BLaER1 treated with 17β-estradiol and CSF1 and Interleukin-3, amounts not matched to agents 10 nM and 100 nM (cell line): Measurements from ENCODE around the gene CHRNB1.

Source experiments
- H3K27ac ChIP-seq, 11 experiments: shearing (Covaris generic); formaldehyde crosslinking; 2 replicates each; pipeline ENCODE4 v1.8.1; 2022
- H3K27me3 ChIP-seq, 11 experiments: shearing (Covaris generic); formaldehyde crosslinking; 2 replicates each; pipeline ENCODE4 v1.8.1; 2022
- H3K36me3 ChIP-seq, 11 experiments: shearing (Covaris generic); formaldehyde crosslinking; 2 replicates each; pipeline ENCODE4 v1.8.1; 2022
- H3K4me1 ChIP-seq, 10 experiments: shearing (Covaris generic); formaldehyde crosslinking; 2 replicates each; pipeline ENCODE4 v1.8.1; 2022
- H3K4me2 ChIP-seq, 11 experiments: shearing (Covaris generic); formaldehyde crosslinking; 2 replicates each; pipeline ENCODE4 v1.8.1; 2022
- H3K4me3 ChIP-seq, 10 experiments: shearing (Covaris generic); formaldehyde crosslinking; 2 replicates each; pipeline ENCODE4 v1.8.1; 2022
- H3K9ac ChIP-seq, 11 experiments: shearing (Covaris generic); formaldehyde crosslinking; 2 replicates each; pipeline ENCODE4 v1.8.1; 2022
- H3K9me3 ChIP-seq, 11 experiments: shearing (Covaris generic); formaldehyde crosslinking; replicated peaks in 1 of 11; 2 replicates each; pipeline ENCODE4 v1.8.1; 2022
- H4K20me1 ChIP-seq, 11 experiments: shearing (Covaris generic); formaldehyde crosslinking; 2 replicates each; pipeline ENCODE4 v1.8.1; 2022
- Cebpa-rat ChIP-seq, 11 experiments: shearing (Covaris generic); IDR thresholded peaks; 2 replicates each; pipeline ENCODE4 v1.8.1; 2022

CHRNB1 gene

DNA sequence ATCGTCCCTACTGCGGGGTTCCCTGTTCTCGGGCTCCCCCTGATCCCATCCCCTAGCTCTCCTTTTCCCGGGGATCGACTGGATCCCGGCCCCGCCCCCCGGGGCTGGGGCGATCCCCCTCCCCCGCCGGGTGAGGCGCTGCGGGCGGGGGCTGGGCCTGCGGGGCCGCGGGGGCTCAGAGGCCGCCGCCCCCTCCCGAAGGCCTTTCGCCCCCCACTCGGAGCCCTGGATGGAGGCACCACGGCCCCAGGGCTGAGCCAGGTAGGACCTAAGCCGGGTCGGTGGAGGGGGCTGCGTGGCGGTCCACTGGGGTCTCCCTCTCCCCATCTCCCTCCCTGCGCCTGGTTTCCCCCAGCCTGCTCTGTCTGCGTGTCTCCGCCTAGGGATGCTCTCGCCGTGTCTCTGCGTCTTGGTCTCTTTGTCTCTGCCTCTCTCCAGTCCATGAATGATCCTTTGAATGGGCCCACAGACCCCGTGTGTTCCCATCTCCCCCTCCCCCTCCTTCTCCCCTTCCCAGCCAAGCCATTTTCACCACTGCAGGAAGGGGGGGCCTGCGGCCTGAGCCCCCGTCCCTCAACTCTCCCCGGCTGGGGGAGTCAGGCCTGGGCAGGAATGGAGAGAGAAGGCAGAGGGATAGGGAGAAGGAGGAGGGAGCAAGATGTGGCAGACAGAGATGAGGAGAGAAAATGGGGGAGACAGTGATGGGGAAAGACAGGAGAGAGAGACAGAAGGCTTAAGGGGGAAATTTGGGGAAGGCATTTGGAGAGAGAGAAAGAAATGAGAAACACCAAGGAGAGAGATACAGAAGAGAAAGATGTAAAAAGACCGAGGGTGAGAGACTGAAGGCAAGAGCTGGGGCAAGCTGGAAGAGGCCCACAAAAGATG, 39.3 kb upstream of the CHRNB1 start:
- peaks cover 21 to 44% (median 31%) of the 10 kb centered on the region in 10 experiments for H3K4me1 ChIP-seq
- H3K4me2 ChIP-seq: peak overlapping the region; percentile 92 to 97 (median 95)
- H4K20me1 ChIP-seq: peaks cover 0 to 12% (median 0%) of the 10 kb centered on the region in 11 experiments; a peak in 2 of 22 replicates
- no peak for TF ChIP-seq Cebpa-rat (IDR thresholded peaks at IDR 0.05)
- no peaks in the 10 kb centered on the region for H3K9me3 ChIP-seq
- no peaks in the 10 kb centered on the region for H3K27me3 ChIP-seq
- peak overlapping the region; percentile 73 to 87 (median 83) for H3K9ac ChIP-seq
- peak overlapping the region; percentile 63 to 83 (median 73); a peak in 20 of 22 replicates for H3K27ac ChIP-seq
- peak overlapping the region; percentile 63 to 82 (median 78) for H3K4me3 ChIP-seq
- peaks cover 0 to 24% (median 18%) of the 10 kb centered on the region in 11 experiments; a peak in 14 of 22 replicates for H3K36me3 ChIP-seq

DNA sequence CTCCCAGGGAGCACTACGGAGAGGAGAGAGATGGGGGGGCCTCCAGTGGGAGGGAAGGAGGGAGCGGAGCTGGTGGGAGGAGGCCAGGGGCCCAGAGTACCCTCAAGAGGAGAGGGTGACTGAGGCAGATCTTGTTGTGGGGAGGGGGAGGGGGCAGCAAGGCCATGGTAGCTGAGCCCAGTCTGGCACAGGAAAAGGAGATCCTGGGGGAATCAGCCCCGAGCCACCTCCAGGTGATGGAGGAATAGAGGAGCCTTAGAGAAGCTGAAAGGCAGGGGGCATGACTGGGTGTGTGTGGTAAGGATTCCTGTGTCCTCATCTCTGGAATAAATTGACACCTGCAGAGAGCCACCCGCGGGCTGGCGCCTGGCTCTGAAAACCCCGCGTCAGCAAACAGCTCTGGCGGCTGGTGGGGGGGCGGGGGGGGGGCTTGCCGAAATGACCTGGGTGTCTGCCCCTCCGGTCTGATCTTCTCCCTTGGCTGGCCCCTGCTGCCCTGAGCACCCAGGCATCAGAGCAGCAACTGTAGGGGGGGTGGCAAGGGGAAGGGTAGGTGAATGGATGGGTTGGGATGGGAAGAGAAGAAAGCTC, 38.5 kb upstream of the CHRNB1 start:
- H3K36me3 ChIP-seq: peaks cover 0 to 30% (median 18%) of the 10 kb centered on the region in 11 experiments; a peak in 14 of 22 replicates
- H3K4me2 ChIP-seq: peak overlapping the region in 10 of 11 experiments; percentile 92 to 97 (median 95); a peak in 21 of 22 replicates
- 0 out of 22 replicates have a peak overlapping the region, but pooled peaks of 1 of the 11 experiments have one; percentile 83 for H3K27ac ChIP-seq
- TF ChIP-seq Cebpa-rat (IDR thresholded peaks at IDR 0.05): no peak
- no peaks in the 10 kb centered on the region for H3K9me3 ChIP-seq
- H3K27me3 ChIP-seq: no peaks in the 10 kb centered on the region
- H3K9ac ChIP-seq: peak overlapping the region in 7 of 11 experiments; percentile 83 to 87 (median 84); a peak in 7 of 22 replicates
- H3K4me1 ChIP-seq: peaks cover 21 to 44% (median 31%) of the 10 kb centered on the region in 10 experiments
- H4K20me1 ChIP-seq: peaks cover 0 to 12% (median 0%) of the 10 kb centered on the region in 11 experiments; a peak in 2 of 22 replicates
- peak overlapping the region in 8 of 10 experiments; percentile 71 to 82 (median 78); a peak in 4 of 20 replicates for H3K4me3 ChIP-seq

DNA sequence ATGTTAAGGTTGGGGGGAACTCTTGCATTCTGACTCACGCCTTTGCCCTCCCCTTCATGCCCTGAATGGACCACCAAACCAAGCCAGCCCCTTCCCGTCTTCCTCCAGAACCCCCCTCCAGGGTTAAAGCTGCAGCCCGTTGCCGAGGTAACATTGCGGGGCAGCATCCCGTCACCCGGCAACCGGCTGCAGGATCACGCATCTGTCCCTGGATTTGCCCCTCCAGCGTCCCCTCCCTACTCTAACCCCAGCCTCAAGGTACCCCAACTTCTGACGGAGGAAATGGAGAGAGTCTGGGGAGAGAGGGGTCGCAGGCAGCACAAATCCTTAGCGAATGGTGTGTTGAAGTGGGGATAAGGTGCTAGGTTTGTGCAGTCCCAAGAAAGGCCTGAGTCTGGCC, 37.8 kb upstream of the CHRNB1 start:
- Histone ChIP-seq H3K36me3 (peaks cover 0 to 30% (median 18%) of the 10 kb centered on the region in 11 experiments; a peak in 14 of 22 replicates), H3K4me3 (no peak overlapping the region), H3K4me1 (peaks cover 19 to 38% (median 31%) of the 10 kb centered on the region in 10 experiments), H3K27ac (no peak overlapping the region), H3K9me3 (no peaks in the 10 kb centered on the region), H3K27me3 (no peaks in the 10 kb centered on the region), H3K9ac (no peak overlapping the region), H3K4me2 (0 out of 22 replicates have a peak overlapping the region, but pooled peaks of 3 of the 11 experiments have one; percentile 4 to 11 (median 7)), H4K20me1 (peaks cover 0 to 12% (median 0%) of the 10 kb centered on the region in 11 experiments; a peak in 2 of 22 replicates)
- no peak for TF ChIP-seq Cebpa-rat (IDR thresholded peaks at IDR 0.05)

DNA sequence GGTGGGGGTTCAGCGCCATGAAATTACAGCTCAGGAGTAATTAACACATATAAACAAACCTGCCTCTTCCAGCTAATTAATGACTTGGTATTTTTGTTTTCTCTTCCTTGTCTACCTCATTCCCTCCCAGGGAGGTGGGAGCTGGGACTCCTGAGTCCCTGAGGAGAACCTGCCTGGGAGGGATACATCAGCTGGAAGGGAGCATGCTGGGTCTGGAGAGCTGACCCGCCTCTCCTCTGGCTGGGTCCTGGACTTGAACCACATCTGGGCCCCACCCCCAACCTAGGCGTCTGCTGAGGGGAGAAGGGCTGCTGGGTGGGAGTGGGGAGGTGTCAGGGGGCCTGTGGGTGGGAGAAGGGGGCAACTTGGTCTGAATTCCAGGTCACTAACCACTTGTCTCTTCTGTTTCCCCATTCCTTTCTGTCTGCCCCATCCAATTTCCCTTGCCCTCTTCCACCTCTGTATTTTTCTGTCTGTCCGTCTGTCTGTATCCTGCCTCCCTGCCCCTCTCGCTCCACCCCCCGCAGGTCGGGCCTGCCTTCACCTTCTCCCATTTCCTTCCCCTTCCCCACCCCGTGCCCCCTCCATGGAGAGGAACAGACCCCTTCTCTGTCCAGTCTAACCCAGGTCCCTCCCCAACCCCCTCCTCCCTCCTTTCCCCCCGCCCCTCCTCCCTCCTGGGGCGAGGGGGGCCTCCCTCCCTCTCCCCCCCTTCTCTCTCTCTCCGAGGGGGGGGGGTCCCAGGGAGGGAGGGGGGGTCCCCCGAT, 37.2 kb upstream of the CHRNB1 start, which contains the start of gene NLGN2:
Gene NLGN2 (plus strand): TSS at position 361 of the 767 bp plus-strand sequence. CDS start 411 bp downstream, outside the sequence.
- Histone ChIP-seq H3K4me2 (0 out of 22 replicates have a peak within 1 kb of the TSS, but pooled peaks of 4 of the 11 experiments have one; percentile 4 to 22 (median 9)), H3K4me1 (peaks cover 13 to 34% (median 30%) of the 10 kb centered on the region in 10 experiments), H3K27me3 (no peaks in the 10 kb centered on the region), H3K9ac (no peak within 1 kb of the TSS), H3K27ac (no peak within 1 kb of the TSS), H3K36me3 (peaks cover 0 to 30% (median 18%) of the 10 kb centered on the region in 11 experiments; a peak in 14 of 22 replicates), H4K20me1 (peaks cover 0 to 12% (median 0%) of the 10 kb centered on the region in 11 experiments; a peak in 2 of 22 replicates), H3K9me3 (no peaks in the 10 kb centered on the region), H3K4me3 (no peak within 1 kb of the TSS)
- TF ChIP-seq Cebpa-rat (IDR thresholded peaks at IDR 0.05): no peak

DNA sequence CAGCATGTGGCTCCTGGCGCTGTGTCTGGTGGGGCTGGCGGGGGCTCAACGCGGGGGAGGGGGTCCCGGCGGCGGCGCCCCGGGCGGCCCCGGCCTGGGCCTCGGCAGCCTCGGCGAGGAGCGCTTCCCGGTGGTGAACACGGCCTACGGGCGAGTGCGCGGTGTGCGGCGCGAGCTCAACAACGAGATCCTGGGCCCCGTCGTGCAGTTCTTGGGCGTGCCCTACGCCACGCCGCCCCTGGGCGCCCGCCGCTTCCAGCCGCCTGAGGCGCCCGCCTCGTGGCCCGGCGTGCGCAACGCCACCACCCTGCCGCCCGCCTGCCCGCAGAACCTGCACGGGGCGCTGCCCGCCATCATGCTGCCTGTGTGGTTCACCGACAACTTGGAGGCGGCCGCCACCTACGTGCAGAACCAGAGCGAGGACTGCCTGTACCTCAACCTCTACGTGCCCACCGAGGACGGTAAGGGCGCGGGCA, 36.6 kb upstream of the CHRNB1 start:
- no peak for TF ChIP-seq Cebpa-rat (IDR thresholded peaks at IDR 0.05)
- H3K9ac ChIP-seq: no peak overlapping the region
- H3K4me2 ChIP-seq: no peak overlapping the region
- no peak overlapping the region for H3K4me3 ChIP-seq
- no peak overlapping the region for H3K27ac ChIP-seq
- no peaks in the 10 kb centered on the region for H3K9me3 ChIP-seq
- peaks cover 0 to 6% (median 0%) of the 10 kb centered on the region in 11 experiments; a peak in 2 of 22 replicates for H4K20me1 ChIP-seq
- peaks cover 0 to 30% (median 18%) of the 10 kb centered on the region in 11 experiments; a peak in 14 of 22 replicates for H3K36me3 ChIP-seq
- H3K4me1 ChIP-seq: peaks cover 11 to 34% (median 29%) of the 10 kb centered on the region in 10 experiments
- no peaks in the 10 kb centered on the region for H3K27me3 ChIP-seq

DNA sequence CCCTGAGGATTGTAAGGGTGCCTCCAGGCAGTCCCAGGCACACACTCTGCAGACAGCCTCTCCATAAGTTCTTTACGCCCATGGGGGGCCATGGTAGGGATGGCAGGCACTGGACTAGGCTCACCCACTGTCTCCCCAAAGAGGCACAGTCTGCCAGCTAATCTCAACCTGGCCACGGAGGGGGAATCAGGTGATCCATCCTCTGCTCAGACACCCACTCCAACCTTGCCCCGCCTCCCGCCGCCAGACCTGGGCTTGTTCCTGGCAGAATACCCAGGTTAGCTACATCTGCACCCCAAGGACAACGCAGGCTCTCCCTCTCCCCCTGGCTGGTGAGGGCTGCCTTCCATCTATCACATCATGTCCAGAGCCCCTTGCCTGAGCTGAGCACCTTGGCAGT, 36.0 kb upstream of the CHRNB1 start:
- no peak overlapping the region for H3K9ac ChIP-seq
- no peak overlapping the region for H3K4me2 ChIP-seq
- no peak for TF ChIP-seq Cebpa-rat (IDR thresholded peaks at IDR 0.05)
- no peak overlapping the region for H3K27ac ChIP-seq
- no peak overlapping the region for H3K4me3 ChIP-seq
- H3K4me1 ChIP-seq: peaks cover 17 to 40% (median 35%) of the 10 kb centered on the region in 10 experiments
- H4K20me1 ChIP-seq: peaks cover 0 to 6% (median 0%) of the 10 kb centered on the region in 11 experiments; a peak in 2 of 22 replicates
- no peaks in the 10 kb centered on the region for H3K9me3 ChIP-seq
- H3K36me3 ChIP-seq: peaks cover 0 to 30% (median 18%) of the 10 kb centered on the region in 11 experiments; a peak in 14 of 22 replicates
- H3K27me3 ChIP-seq: no peaks in the 10 kb centered on the region

DNA sequence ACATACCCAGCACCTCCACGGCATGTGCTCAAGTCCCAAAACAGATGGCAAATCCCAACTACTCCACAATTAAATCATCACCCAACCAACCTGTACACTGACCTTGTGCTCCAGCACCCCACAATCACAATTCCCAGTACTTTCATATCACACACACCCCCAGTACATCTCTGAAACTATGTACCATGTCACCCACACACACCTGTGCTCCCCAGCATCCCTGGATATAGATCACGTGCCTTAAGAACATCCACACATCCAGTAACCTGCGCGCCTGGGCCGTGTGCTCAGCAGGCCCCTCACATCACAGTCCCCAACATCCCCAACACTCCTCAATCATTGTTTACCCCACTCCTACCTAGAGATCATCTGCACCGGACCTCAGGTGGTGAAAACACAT, 35.1 kb upstream of the CHRNB1 start:
- Histone ChIP-seq H3K4me1 (peaks cover 17 to 42% (median 37%) of the 10 kb centered on the region in 10 experiments), H3K9ac (no peak overlapping the region), H3K36me3 (peaks cover under 1 to 34% (median 19%) of the 10 kb centered on the region in 11 experiments; a peak in 15 of 22 replicates), H3K27me3 (no peaks in the 10 kb centered on the region), H4K20me1 (peaks cover 0 to 6% (median 0%) of the 10 kb centered on the region in 11 experiments; a peak in 2 of 22 replicates), H3K4me3 (no peak overlapping the region), H3K9me3 (no peaks in the 10 kb centered on the region), H3K27ac (no peak overlapping the region), H3K4me2 (no peak overlapping the region)
- TF ChIP-seq Cebpa-rat (IDR thresholded peaks at IDR 0.05): no peak
